GM10248 (cell line): ENCODE measurements around the gene MISP.

Source experiments
- CTCF ChIA-PET: fragments of 300-600 bp; sonication (Branson Sonifier 250); formaldehyde crosslinking; extraction: SDS; loops from one replicate; lab custom pipeline; 2021; ENCODE audit warnings: antibody characterized with exemption; lab: Yijun Ruan, JAX
- POLR2A ChIA-PET: fragments of 350-650 bp; sonication (Branson Sonifier 250); formaldehyde crosslinking; extraction: SDS; loops from one replicate; lab custom pipeline; 2020; ENCODE audit warnings: antibody characterized with exemption; lab: Yijun Ruan, JAX
- DNase-seq: peaks from one replicate; pipeline ENCODE4 v3.0.0; 2012; ENCODE audit errors: extremely low spot score
- CTCF ChIP-seq: IDR thresholded peaks from 2 replicates; pipeline ENCODE4 v1.5.1; 2012; ENCODE audit warnings: mild to moderate bottlenecking, low read depth; ENCODE audit errors: extremely low read depth, missing control alignments, control extremely low read depth

Gene MISP

GRCh38 chr19:801030-801860, 50.3 kb downstream of the MISP start:
- no peak for DNase-seq
- ChIA-PET POLR2A (interaction anchor here (3.3 kb wide), 1 partner anchor 9 kb away, joined by 14 read pairs; no protein-coding TSS in a partner anchor), CTCF (no interaction called here)
- no peak for TF ChIP-seq CTCF

GRCh38 chr19:801861-802497, 51.1 kb downstream of the MISP start:
- no peak for TF ChIP-seq CTCF
- no peak for DNase-seq
- POLR2A ChIA-PET: interaction anchor here (1.0 to 3.3 kb wide), 2 partner anchors 8 to 41 kb away, joined by 3 to 14 read pairs; no protein-coding TSS in a partner anchor
- CTCF ChIA-PET: no interaction called here

- no peak for DNase-seq
- POLR2A ChIA-PET: interaction anchor here (0.6 to 1.0 kb wide), 2 partner anchors 41 to 47 kb away, joined by 3 read pairs; no protein-coding TSS in a partner anchor
- CTCF ChIA-PET: no interaction called here
- no peak for TF ChIP-seq CTCF
Observed at GRCh38 chr19:802498-803098, 51.7 kb downstream of the MISP start.

- CTCF ChIA-PET: no interaction called here
- POLR2A ChIA-PET: interaction anchor here (0.6 to 1.0 kb wide), 2 partner anchors 40 to 46 kb away, joined by 3 read pairs; no protein-coding TSS in a partner anchor
- no peak for TF ChIP-seq CTCF
- DNase-seq: no peak
Observed at GRCh38 chr19:803099-803561, 52.2 kb downstream of the MISP start.

- ChIA-PET CTCF (no interaction called here), POLR2A (interaction anchor here (0.5 kb wide), 1 partner anchor 128 kb away, joined by 8 read pairs; no protein-coding TSS in a partner anchor)
- no peak for DNase-seq
- no peak for TF ChIP-seq CTCF
Observed at GRCh38 chr19:803686-804418, 52.9 kb downstream of the MISP start.
